ENCODE data around the gene MUC13.
"Not testable (repeated sequence)": the region's sequence is repeated elsewhere in the genome, so short reads cannot be mapped to it uniquely, and the experiment has no call there.

The MUC13 gene, protein sequence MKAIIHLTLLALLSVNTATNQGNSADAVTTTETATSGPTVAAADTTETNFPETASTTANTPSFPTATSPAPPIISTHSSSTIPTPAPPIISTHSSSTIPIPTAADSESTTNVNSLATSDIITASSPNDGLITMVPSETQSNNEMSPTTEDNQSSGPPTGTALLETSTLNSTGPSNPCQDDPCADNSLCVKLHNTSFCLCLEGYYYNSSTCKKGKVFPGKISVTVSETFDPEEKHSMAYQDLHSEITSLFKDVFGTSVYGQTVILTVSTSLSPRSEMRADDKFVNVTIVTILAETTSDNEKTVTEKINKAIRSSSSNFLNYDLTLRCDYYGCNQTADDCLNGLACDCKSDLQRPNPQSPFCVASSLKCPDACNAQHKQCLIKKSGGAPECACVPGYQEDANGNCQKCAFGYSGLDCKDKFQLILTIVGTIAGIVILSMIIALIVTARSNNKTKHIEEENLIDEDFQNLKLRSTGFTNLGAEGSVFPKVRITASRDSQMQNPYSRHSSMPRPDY

GRCh38 chr3:124934577-124934976 is at the start of gene MUC13:
Gene MUC13 (minus strand): TSS chr3:124934751. CDS start chr3:124934712, 39 bp downstream.
- no peak for DNase-seq (ENCODE audit: low spot score)

- no peak for DNase-seq (ENCODE audit: low spot score)
Measured at GRCh38 chr3:124982855-124983254, 48.3 kb upstream of the MUC13 start.

- no peak for DNase-seq (ENCODE audit: low spot score)
Measured at GRCh38 chr3:124981472-124981871, 46.9 kb upstream of the MUC13 start.

DNA sequence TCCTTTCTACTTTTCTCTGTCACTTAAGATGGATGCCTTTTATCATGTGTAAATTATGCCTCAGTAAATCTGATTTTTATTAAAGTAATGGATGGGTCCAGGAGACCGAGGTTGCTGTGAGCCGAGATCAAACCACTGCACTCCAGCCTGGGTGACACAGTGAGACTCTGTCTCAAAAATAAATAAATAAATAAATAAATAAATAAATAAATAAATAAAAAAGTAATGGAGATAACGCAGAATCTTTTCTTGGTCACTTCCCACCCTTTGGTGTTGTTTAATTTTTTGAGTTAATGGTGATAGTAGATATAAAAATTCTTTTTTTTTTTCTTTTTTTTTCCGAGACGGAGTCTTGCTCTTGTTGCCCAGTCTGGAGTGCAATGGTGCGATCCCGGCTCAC is 44.1 kb upstream of the MUC13 start:
- no peak for DNase-seq (ENCODE audit: low spot score)

DNA sequence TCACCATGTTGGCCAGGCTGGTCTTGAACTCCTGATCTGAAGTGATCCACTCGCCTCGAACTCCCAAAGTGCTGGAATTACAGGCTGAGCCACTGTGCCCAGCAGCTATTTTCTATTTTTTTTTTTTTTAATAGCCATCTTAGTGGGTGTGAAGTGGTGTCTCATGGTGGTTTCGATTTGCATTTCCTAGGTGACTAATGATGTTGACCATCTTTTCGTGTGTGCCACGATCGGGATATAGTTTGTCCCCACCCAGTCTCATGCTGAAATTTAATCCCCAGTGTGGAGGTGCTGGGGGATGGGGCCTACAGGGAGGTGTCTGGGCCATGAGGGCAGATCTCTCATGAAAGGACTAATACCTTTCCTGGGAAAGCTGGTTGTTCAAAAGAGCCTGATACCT is 41.8 kb upstream of the MUC13 start:
- no peak for DNase-seq (ENCODE audit: low spot score)

GRCh38 chr3:124974691-124975090 is 40.1 kb upstream of the MUC13 start:
- DNase-seq (ENCODE audit: low spot score): no peak

- DNase-seq (ENCODE audit: low spot score): no peak
Measured at GRCh38 chr3:124973290-124973689, 38.7 kb upstream of the MUC13 start.

- DNase-seq (ENCODE audit: low spot score): no peak
Measured at GRCh38 chr3:124972457-124972856, 37.9 kb upstream of the MUC13 start.

DNA sequence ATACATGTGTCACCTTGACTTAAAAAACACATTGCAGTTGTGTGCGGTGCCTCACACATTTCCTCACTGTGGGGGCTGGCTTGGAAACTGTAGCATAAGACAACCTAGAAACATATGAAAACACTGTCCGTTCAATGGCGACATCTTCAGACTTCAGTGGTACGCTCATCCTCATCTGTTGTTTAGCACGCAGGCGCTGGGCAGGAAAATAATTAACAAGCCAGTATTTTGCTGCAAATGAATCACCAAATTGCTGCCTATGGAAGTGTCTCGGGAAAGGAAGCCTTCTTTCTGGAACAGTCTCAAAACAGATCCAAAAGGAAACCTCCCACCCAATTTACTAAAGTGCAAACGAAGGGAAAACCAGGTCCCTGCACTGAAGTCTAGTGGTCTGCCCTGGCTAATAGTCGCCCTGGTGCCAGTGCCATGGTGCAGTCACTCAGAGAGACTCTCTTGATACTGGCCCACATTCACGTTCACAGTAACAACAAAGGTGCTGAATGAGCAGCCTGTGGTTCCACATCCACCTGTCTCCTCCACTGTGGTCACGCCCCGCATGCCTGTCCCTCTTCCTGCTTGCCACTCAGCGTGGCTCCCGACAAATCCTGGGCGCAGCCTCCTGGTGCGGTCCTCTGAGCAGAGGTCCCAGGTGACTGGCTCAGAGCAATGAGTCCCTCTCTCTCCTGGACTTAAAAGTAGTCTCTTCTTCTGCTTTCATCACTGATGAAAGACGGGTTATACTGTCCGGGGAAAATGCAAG is 35.6 kb upstream of the MUC13 start:
- DNase-seq (ENCODE audit: low spot score): no peak

- DNase-seq (ENCODE audit: low spot score): no peak
Measured at GRCh38 chr3:124969190-124969589, 34.6 kb upstream of the MUC13 start.

DNA sequence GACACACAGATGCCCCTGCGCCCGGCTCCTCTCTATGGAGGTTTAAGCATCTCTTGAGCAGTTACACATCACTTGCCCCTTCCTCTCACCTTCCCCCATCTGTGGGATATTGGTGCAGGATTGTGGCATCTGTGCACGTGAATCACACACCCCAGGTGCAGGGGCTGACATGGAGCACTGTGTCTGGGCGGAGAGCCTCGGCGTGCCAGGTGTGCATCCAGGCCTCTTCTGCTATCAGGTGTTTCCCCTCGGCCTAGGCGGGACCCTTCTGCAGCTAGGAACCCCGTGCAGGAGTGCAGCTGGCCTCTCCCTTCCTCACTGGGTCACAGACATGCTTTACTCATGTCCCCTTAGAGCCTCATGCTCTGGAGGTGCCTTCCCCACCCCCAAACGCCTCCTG is 33.4 kb upstream of the MUC13 start:
- DNase-seq (ENCODE audit: low spot score): no peak

DNA sequence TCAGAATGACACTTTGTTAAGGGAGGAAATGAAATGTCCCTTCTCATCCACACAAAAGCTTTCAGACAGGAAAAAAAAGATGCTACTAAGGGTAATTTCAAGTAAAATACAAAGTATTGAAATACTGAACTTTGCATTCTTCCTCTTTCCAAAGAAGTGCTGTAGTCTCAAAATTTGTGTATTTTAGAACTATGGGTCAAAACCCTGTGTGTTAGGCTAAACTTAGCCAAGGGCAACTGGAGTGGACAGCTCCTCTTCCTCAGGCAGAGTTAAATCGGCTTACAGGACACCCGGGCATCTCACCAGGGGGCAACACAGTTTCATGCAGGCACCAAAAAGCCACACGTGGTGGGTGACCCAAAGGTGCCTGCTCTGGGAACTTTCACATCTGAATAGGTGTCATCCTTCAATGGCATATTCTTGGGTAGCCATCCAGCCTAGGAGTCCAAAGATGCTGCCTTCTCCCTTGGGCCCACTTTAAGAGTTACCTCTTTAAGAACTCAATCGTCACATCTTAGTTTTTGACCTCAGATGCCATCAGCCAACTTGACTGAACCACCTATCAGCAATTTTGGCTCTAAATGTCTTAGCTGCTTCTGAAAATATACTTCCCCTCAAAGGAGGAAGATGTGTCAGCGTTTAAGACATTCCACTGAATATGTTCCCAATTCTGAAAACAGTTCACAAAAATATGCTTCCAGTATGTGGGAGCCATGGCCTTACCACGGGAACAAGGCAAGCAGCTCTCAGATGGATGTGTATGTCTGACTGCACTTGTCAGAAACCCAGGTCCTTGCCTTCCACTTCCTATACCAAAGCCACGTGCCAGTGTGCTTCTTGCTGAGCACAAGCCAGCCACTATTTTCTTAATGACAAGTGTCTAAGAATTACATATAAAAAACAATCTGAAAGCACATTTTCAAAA is 32.2 kb upstream of the MUC13 start:
- DNase-seq (ENCODE audit: low spot score): no peak

DNA sequence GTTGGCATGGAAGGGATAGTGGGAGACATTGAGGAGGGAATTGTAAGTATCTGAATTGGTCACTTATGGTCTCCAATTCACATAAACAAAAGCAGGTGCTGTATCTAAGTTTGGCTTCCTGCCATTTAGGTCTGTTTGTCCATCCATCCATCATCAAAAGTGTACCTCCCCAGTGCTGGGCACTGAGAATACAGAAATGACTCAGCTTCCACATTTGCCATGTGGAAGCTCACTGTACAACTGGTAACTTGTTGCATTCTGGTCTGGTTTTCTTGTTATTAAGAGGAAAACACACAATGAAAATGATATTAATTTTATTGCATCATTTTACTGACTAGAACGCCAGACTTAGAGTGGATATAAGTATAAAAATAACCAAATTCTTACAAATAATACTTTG is 30.9 kb upstream of the MUC13 start:
- DNase-seq (ENCODE audit: low spot score): no peak

DNA sequence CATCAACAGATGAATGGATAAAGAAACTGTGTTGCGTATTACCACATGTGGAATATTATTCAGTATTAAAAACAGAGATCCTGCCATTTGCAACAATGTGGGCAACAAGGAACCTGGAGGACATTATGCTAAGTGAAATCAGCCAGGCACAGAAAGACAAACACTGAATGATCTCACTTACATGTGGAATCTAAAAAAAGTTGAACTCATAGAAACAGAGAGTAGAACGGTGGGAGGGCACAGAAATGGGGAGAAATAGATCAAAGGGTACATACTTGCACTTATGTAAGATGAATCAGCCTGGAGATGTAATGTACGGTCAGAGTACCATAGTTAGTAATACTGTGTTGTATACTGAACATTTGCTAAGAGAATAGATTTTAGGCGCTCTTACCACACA is 29.8 kb upstream of the MUC13 start:
- no peak for DNase-seq (ENCODE audit: low spot score)

DNA sequence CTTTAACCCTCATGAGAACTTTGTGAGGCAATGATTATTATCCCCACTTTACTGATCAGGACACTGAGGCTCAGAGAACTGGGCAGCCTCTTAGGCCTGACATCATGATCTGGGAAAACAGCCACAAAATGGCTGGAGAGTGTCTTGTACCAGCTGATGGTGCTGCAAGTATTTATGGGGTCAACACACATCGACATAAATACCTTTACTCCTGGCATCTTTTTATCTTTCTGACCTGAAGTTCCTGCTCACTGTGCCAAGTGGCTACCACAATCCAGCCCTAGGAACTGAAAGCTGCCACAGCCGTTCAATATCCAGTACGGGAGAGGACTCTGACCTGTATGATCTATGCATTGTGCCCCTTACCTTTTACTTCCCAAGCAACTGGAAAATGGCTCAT is 29.2 kb upstream of the MUC13 start:
- DNase-seq (ENCODE audit: low spot score): no peak

DNA sequence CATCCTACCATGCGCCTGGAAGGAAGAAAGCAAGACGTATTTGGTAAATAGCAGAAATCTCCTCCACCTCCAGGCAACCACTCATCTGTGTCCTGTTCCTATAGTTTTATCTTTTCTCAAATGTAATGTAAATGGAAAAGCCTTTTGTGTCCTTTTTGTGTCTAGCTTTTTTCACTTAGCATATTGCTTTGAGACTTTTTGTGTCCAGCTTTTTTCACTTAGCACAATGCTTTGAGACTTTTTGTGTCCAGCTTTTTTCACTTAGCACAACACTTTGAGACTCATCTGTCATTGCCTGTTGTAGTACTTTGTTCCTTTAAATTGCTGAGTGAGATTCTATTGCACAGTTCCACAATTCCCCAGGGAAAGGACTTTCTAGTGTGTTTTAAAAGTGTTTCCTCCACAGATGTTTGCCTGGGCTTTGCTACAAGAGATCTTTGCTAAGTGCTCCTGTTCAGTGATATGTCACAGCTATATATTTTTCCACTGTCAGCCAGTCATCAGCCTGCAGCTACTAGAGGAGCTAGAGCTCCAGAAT is 27.9 kb upstream of the MUC13 start:
- no peak for DNase-seq (ENCODE audit: low spot score)

GRCh38 chr3:124960698-124961097 is 26.1 kb upstream of the MUC13 start:
- no peak for DNase-seq (ENCODE audit: low spot score)

GRCh38 chr3:124960105-124960504 is 25.6 kb upstream of the MUC13 start:
- no peak for DNase-seq (ENCODE audit: low spot score)

GRCh38 chr3:124957951-124958350 is 23.4 kb upstream of the MUC13 start:
- not testable (repeated sequence) for DNase-seq (ENCODE audit: low spot score)

DNA sequence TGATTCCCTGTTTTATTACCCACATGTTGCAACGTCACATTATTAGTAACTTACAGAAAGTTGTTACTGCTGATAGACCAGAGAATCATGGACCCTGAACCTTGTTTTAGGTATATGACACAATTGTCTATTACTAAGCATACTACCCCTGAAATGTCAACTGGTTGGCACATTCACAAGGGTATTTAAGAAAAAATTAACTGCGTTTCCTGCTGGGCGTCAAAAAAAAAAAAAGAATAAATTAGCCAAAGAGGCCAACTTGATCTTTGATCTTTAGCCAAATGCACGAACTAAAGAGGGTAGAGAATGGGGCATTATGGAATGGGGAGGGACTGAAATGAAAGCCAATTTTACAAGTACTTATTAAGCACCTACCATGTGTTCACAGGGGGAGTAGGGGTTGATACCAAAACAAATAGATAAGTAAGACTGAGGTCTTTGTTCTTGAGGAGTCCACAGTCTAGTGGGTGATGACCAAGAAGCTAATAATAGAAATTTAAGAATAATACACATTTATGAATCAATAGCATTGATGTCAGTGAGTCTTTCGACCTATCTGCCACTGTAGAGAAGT is 17.8 kb upstream of the MUC13 start:
- no peak for DNase-seq (ENCODE audit: low spot score)

- DNase-seq (ENCODE audit: low spot score): no peak
Measured at GRCh38 chr3:124951511-124952281, 17.1 kb upstream of the MUC13 start.
